Measurements from ENCODE around the gene TIMP1. TPM values are rescaled to one million over a fixed set of nuclear protein-coding genes. Genes with fewer than 3 reads are reported as not detected.

TIMP1 gene
- total and polyA plus RNA-seq, 10 of the 15 experiments (the other 5 are each of a cell fraction or from before 2014, with no cell fraction given): 101 to 341 (median 134) TPM

GRCh38 chrX:47607091-47607490 is 24.9 kb downstream of the TIMP1 start (continued):
- no peak for TF ChIP-seq POLR2AphosphoS5 (IDR thresholded peaks at IDR 0.05; ENCODE audit: low read length)

GRCh38 chrX:47608130-47608810 is 26.0 kb downstream of the TIMP1 start:
- H4K20me1 ChIP-seq (ENCODE audit: control insufficient read depth, insufficient read depth): no peaks in the 10 kb centered on the region
- H3K9ac ChIP-seq (ENCODE audit: control insufficient read depth, insufficient read depth, low read length): no peak overlapping the region
- no peak overlapping the region for H3K4me3 ChIP-seq
- no peaks in the 10 kb centered on the region for H3K27me3 ChIP-seq (replicated peaks in 1 of 2; ENCODE audit: control insufficient read depth in 2 of 2, insufficient read depth in 2 of 2, low read length in 1 of 2)
- in situ Hi-C loops (cut with MboI) (no loop called here), intact Hi-C loops (cut with micrococcal nuclease; ENCODE audit: unreplicated experiment) (no loop called here)
- DNase-seq (ENCODE audit: low read depth, low spot score): no peak
- no peaks in the 10 kb centered on the region for H3K4me1 ChIP-seq (ENCODE audit: control insufficient read depth, insufficient read depth, low read length)
- no TSS peak for BruUV-seq (replicated peaks)
- ChIA-PET CTCF (no interaction called here), POLR2A (interaction anchor here (0.5 kb wide), 1 partner anchor 336 kb away, joined by 5 read pairs; no protein-coding TSS in a partner anchor), RAD21 (ENCODE audit: unreplicated experiment) (no interaction called here), SMC1A (ENCODE audit: uncharacterized antibody, unreplicated experiment) (no interaction called here)
- TF ChIP-seq NFXL1 (IDR thresholded peaks at IDR 0.05; ENCODE audit: borderline replicate concordance) (no peak), ETV6 (conservative IDR thresholded peaks at IDR 0.05 in 1 of 2, IDR thresholded peaks at IDR 0.05 in 1 of 2; ENCODE audit: borderline replicate concordance in 1 of 2, low read depth in 1 of 2) (peak in 1 of 2 experiments; percentile 45; a peak in 1 of 4 replicates)
- H3K79me2 ChIP-seq (ENCODE audit: control insufficient read depth, insufficient read depth, low read length): no peaks in the 10 kb centered on the region
- WGBS (ENCODE audit: insufficient coverage, insufficient replicate concordance, low lambda C conversion rate, missing lambda C conversion rate): 47% methylated on average over 9 of the region's 9 CpGs
- ATAC-seq: no peak
- no peak overlapping the region for H2AFZ ChIP-seq (ENCODE audit: control insufficient read depth, low read depth, low read length)
- no peak overlapping the region for H3K4me2 ChIP-seq (ENCODE audit: control insufficient read depth, insufficient read depth)
- H3K27ac ChIP-seq (ENCODE audit: control insufficient read depth, insufficient read depth): no peak overlapping the region
- H3K36me3 ChIP-seq (ENCODE audit: control insufficient read depth in 2 of 2, insufficient read depth in 2 of 2, low read length in 1 of 2): no peaks in the 10 kb centered on the region
- H3K9me3 ChIP-seq (replicated peaks; ENCODE audit: control insufficient read depth, insufficient read depth, low read length): no peaks in the 10 kb centered on the region
- FAIRE-seq: no peak

- Histone ChIP-seq H3K4me2 (ENCODE audit: control insufficient read depth, insufficient read depth) (no peak overlapping the region), H3K4me3 (no peak overlapping the region), H3K9me3 (replicated peaks; ENCODE audit: control insufficient read depth, insufficient read depth, low read length) (no peaks in the 10 kb centered on the region), H3K9ac (ENCODE audit: control insufficient read depth, insufficient read depth, low read length) (no peak overlapping the region), H3K27me3 (replicated peaks in 1 of 2; ENCODE audit: control insufficient read depth in 2 of 2, insufficient read depth in 2 of 2, low read length in 1 of 2) (no peaks in the 10 kb centered on the region), H3K36me3 (ENCODE audit: control insufficient read depth in 2 of 2, insufficient read depth in 2 of 2, low read length in 1 of 2) (no peaks in the 10 kb centered on the region), H3K79me2 (ENCODE audit: control insufficient read depth, insufficient read depth, low read length) (no peaks in the 10 kb centered on the region), H3K27ac (ENCODE audit: control insufficient read depth, insufficient read depth) (no peak overlapping the region), H4K20me1 (ENCODE audit: control insufficient read depth, insufficient read depth) (no peaks in the 10 kb centered on the region), H3K4me1 (ENCODE audit: control insufficient read depth, insufficient read depth, low read length) (no peaks in the 10 kb centered on the region), H2AFZ (ENCODE audit: control insufficient read depth, low read depth, low read length) (no peak overlapping the region)
- POLR2A ChIA-PET: no interaction called here
- ATAC-seq (no peak), DNase-seq (ENCODE audit: low read depth, low spot score) (no peak), FAIRE-seq (no peak)
- in situ Hi-C loops (cut with MboI) (no loop called here), intact Hi-C loops (cut with micrococcal nuclease; ENCODE audit: unreplicated experiment) (no loop called here)
- RAD21 ChIA-PET (ENCODE audit: unreplicated experiment): no interaction called here
- BruUV-seq (replicated peaks): no TSS peak
- 44% methylated on average over 4 of the region's 4 CpGs for WGBS (ENCODE audit: insufficient coverage, insufficient replicate concordance, low lambda C conversion rate, missing lambda C conversion rate)
- CTCF ChIA-PET: no interaction called here
- TF ChIP-seq KLF5 (IDR thresholded peaks at IDR 0.05; ENCODE audit: partially characterized antibody): no peak
- TF ChIP-seq HCFC1 (IDR thresholded peaks at IDR 0.05; ENCODE audit: low read length): no peak
- no peak for TF ChIP-seq ZNF274 (IDR thresholded peaks at IDR 0.05; ENCODE audit: insufficient read depth, insufficient read length)
- no peak for TF ChIP-seq IRF3 (IDR thresholded peaks at IDR 0.05)
- TF ChIP-seq CREM (IDR thresholded peaks at IDR 0.05; ENCODE audit: low read depth): no peak
- no peak for TF ChIP-seq HDAC2 (IDR thresholded peaks at IDR 0.05)
- SMC1A ChIA-PET (ENCODE audit: uncharacterized antibody, unreplicated experiment): no interaction called here
Measured at GRCh38 chrX:47610511-47610910, 28.3 kb downstream of the TIMP1 start.

All from GM12878 (cell line).